Ovary (tissue), 9 donors: ENCODE data around the gene BCORL1. TPM values are rescaled to one million over a fixed set of nuclear protein-coding genes. Genes with fewer than 3 reads are reported as not detected.

Source experiments
- DNase-seq, 5 donors: peaks; one replicate each; pipeline ENCODE4 v3.0.0-alpha.2; 2019 to 2020
- H3K27ac ChIP-seq, 2 donors: fragments of 200-600 bp; one replicate each; pipeline versions ENCODE4 v1.5.1 to v1.8.0; 2019 to 2022
- H3K27me3 ChIP-seq: fragments of 200-600 bp; one replicate; pipeline ENCODE4 v1.8.0; 2022
- H3K36me3 ChIP-seq: fragments of 200-600 bp; sonication (generic); one replicate; pipeline ENCODE4 v1.5.1; 2019
- H3K4me1 ChIP-seq: one replicate; pipeline ENCODE4 v1.8.1; 2013; ENCODE audit warnings: mild to moderate bottlenecking, moderate library complexity; ENCODE audit not compliant: insufficient read depth
- H3K4me3 ChIP-seq: fragments of 200-600 bp; sonication (generic); one replicate; pipeline ENCODE4 v1.5.1; 2017
- H3K9me3 ChIP-seq, 2 donors: fragments of 200-600 bp in 1 of 2; sonication (generic) in 1 of 2; one replicate each; pipeline versions ENCODE4 v1.5.1 to v1.8.1; 2013 to 2019; ENCODE audit warnings: mild to moderate bottlenecking in 1 of 2, moderate library complexity in 1 of 2
- EP300 ChIP-seq: sonication (generic); formaldehyde crosslinking; IDR thresholded peaks from one replicate; pipeline ENCODE4 v1.6.1; 2017; ENCODE audit warnings: antibody characterized with exemption
- POLR2A ChIP-seq: fragments of 450-650 bp; IDR thresholded peaks from one replicate; pipeline ENCODE4 v1.6.1; 2017; ENCODE audit warnings: antibody characterized with exemption, mild to moderate bottlenecking, moderate library complexity
- WGBS, 3 donors: extraction: QIAGEN DNeasy Blood & Tissue Kit in 1 of 3; methylation state at CpG; one replicate each; pipeline versions ENCODE4 v1.1.5 to v1.1.7; 2013 to 2017; 5-methylcytosine and 5-hydroxymethylcytosine counted together
- intact Hi-C, 4 donors: fragments of 100-400 bp; cut with DNase I; formaldehyde crosslinking; loops; one replicate each; pipeline versions ENCODE4 v1.11.0 to v1.15.1; 2022 to 2023
- polyA plus RNA-seq, 2 donors: library from polyadenylated mRNA; stranded (reverse); fragments of 200-250 nt in 1 of 2; fragments of 350-450 nt in 1 of 2; fragmentation: Illumina TruSeq in 1 of 2; extraction: RNeasy Lipid Tissue Mini Kit (QIAGEN cat#74804) in 1 of 2; gene quantifications; one replicate each; pipeline ENCODE4 v1.2.3, GENCODE V29; 2013 to 2014
- total RNA-seq, 7 donors: library from RNA; depleted of rRNA in 2 of 7; stranded (reverse); fragments of >200 nt in 2 of 7; fragmentation: NEBNext Ultra II Directional in 3 of 7; extraction: Animal tissue kit (Norgen Biotek cat#: 25700) in 3 of 7; gene quantifications; one replicate each; pipeline versions ENCODE4 v1.1.0 to v1.2.4, GENCODE V29; 2016 to 2023
- TF ChIP-seq, protein P1 (sequence below), 3 donors: fragments of 450-650 bp in 2 of 3; fragments of 200-600 bp in 1 of 3; IDR thresholded peaks; one replicate each; pipeline versions ENCODE4 v1.5.1 to v1.8.0; 2016 to 2022; ENCODE audit warnings: antibody characterized with exemption in 3 of 3, mild to moderate bottlenecking in 1 of 3
- donor health status: DM: no; HTN: no; CAD: no; lungs with moderate emphysema.
- donor health status: DM: no; HTN: no; CAD: no.
- donor health status: Bipolar disorder and iron deficiency.
- donor health status: DM: yes; HTN: yes; CAD: no.
- donor health status: DM: no; HTN: no; CAD: no.
- donor health status: DM: yes; HTN: yes; CAD: no.

The BCORL1 gene
- total and polyA plus RNA-seq, 9 donors: 3.3 to 45.1 (median 19.3) TPM

DNA sequence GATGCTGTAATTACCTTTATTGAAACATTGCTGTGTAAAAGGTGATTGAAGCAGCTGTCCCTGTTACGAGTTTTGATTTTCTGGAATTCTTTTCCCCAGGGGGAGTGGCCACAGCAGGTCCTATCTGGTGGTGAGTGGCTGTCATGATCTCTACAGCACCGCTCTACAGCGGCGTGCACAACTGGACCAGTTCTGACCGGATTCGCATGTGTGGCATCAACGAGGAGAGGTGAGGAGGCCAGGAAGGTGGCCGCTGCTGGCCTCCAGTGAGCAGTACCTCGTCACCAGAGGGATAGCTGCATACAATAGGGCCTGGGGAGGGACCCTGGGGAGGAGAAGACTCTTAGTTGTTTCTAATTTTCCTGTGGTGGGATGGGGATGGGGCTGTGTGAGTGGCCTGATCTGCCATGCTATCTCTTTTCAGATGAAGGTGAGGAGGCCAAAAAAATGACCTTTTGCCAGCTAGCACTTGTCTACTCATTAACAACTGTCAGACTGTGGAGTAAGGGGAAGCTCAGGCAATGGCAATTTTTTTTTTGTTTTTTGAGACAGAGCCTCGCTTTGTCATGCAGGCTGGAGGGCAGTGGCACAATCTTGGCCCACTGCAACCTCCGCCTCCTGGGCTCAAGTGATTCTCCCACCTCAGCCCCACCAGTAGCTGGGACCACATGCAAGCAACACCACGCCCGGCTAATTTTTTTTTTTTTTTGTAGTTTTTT, 22.8 kb downstream of the BCORL1 start:
- no peak for DNase-seq
- Histone ChIP-seq H3K36me3 (no peaks in the 10 kb centered on the region), H3K27ac (no peak overlapping the region), H3K4me1 (peaks cover 3% of the 10 kb centered on the region), H3K4me3 (no peak overlapping the region), H3K9me3 (no peaks in the 10 kb centered on the region), H3K27me3 (no peaks in the 10 kb centered on the region)
- TF ChIP-seq, protein P1, sequence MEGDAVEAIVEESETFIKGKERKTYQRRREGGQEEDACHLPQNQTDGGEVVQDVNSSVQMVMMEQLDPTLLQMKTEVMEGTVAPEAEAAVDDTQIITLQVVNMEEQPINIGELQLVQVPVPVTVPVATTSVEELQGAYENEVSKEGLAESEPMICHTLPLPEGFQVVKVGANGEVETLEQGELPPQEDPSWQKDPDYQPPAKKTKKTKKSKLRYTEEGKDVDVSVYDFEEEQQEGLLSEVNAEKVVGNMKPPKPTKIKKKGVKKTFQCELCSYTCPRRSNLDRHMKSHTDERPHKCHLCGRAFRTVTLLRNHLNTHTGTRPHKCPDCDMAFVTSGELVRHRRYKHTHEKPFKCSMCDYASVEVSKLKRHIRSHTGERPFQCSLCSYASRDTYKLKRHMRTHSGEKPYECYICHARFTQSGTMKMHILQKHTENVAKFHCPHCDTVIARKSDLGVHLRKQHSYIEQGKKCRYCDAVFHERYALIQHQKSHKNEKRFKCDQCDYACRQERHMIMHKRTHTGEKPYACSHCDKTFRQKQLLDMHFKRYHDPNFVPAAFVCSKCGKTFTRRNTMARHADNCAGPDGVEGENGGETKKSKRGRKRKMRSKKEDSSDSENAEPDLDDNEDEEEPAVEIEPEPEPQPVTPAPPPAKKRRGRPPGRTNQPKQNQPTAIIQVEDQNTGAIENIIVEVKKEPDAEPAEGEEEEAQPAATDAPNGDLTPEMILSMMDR (IDR thresholded peaks at IDR 0.05): no peak
- TF ChIP-seq EP300: no peak
- TF ChIP-seq POLR2A: no peak
- WGBS, 3 donors: 81 to 88% (median 82%) methylated on average over 13 of the region's 13 CpGs
- intact Hi-C loops: no loop called here

DNA sequence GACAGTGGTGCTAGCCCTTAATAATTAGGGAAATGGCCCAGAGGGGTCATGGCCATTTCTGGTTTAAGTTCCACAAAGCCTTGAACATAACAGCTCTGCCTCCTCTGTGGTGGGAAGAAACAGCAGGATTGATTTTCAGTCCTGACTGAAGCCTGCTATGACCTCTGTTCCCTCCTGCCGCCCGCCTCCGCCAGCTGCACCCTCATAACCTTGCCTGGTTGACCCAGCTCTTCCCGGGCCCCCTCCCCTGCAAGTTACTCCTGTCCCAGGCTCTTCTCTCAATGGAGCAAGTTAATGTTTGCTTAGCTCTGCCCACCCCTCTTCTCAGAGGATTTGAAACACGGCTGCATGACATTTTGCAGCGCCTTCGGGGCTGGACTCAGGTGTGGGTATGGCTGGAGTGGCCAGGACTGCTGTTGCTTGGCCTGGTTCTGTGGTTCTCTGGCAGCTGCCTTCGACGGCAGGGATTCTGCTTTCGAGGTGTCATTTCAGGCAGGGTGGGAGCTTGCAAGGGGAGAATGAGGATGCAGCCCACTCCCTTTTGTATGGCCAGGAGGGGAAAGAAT, 27.3 kb downstream of the BCORL1 start:
- H3K27me3 ChIP-seq: no peaks in the 10 kb centered on the region
- no peaks in the 10 kb centered on the region for H3K9me3 ChIP-seq
- H3K4me3 ChIP-seq: no peak overlapping the region
- H3K36me3 ChIP-seq: no peaks in the 10 kb centered on the region
- H3K27ac ChIP-seq: no peak overlapping the region
- TF ChIP-seq EP300: no peak
- WGBS, 3 donors: 50 to 72% (median 68%) methylated on average over 10 of the region's 10 CpGs
- intact Hi-C loops: loop anchor here in 1 of 4 donors (10.0 kb wide), 1 partner anchor 75 kb away; no protein-coding TSS in a partner anchor
- H3K4me1 ChIP-seq: no peaks in the 10 kb centered on the region
- DNase-seq: no peak

DNA sequence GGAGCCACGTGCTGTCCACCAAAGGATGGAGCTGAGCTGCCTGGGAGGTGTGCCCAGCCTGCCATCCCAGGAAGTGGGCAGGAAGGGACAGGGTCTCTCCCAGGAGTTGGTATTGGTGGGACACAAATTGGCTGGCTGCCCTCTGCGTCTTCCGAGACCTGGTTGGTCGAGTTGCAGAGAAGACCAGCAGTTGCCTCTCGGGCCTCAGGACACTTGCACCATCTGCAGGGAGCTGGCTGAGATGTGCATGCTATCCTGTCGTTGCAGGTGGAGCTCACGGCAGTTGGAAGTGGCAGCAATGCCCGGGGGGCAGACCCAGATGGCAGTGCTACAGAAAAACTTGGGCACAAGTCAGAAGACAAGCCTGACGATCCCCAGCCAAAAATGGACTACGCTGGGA, 30.2 kb downstream of the BCORL1 start:
- H3K9me3 ChIP-seq: no peaks in the 10 kb centered on the region
- no peak overlapping the region for H3K27ac ChIP-seq
- intact Hi-C loops: loop anchor here in 1 of 4 donors (10.0 kb wide), 1 partner anchor 78 kb away; no protein-coding TSS in a partner anchor
- H3K36me3 ChIP-seq: no peaks in the 10 kb centered on the region
- H3K27me3 ChIP-seq: no peaks in the 10 kb centered on the region
- no peak overlapping the region for H3K4me3 ChIP-seq
- TF ChIP-seq EP300: no peak
- TF ChIP-seq, protein P1 (IDR thresholded peaks at IDR 0.05): no peak
- TF ChIP-seq POLR2A: no peak
- H3K4me1 ChIP-seq: no peaks in the 10 kb centered on the region
- DNase-seq: no peak
- 73 to 77% (median 76%) methylated on average over 10 of the region's 10 CpGs for WGBS, 3 donors

DNA sequence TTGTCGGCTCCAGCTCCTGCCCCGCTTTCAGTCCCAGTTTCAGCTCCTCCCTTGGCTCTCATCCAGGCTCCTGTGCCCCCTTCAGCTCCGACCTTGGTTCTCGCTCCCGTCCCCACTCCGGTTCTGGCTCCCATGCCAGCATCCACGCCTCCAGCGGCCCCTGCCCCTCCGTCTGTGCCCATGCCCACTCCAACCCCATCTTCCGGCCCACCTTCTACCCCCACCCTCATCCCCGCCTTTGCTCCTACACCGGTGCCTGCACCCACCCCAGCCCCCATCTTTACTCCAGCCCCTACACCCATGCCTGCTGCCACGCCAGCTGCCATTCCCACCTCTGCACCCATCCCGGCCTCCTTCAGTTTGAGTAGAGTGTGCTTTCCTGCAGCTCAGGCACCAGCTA, 31.2 kb downstream of the BCORL1 start:
- Histone ChIP-seq H3K4me3 (no peak overlapping the region), H3K4me1 (no peaks in the 10 kb centered on the region), H3K27ac (no peak overlapping the region), H3K9me3 (no peaks in the 10 kb centered on the region), H3K27me3 (no peaks in the 10 kb centered on the region), H3K36me3 (no peaks in the 10 kb centered on the region)
- intact Hi-C loops: loop anchor here in 1 of 4 donors (10.0 kb wide), 1 partner anchor 79 kb away; no protein-coding TSS in a partner anchor
- DNase-seq: no peak
- 84 to 87% (median 84%) methylated on average over 14 of the region's 14 CpGs for WGBS, 3 donors
- TF ChIP-seq EP300 (no peak), POLR2A (no peak)
- TF ChIP-seq, protein P1 (IDR thresholded peaks at IDR 0.05): no peak

DNA sequence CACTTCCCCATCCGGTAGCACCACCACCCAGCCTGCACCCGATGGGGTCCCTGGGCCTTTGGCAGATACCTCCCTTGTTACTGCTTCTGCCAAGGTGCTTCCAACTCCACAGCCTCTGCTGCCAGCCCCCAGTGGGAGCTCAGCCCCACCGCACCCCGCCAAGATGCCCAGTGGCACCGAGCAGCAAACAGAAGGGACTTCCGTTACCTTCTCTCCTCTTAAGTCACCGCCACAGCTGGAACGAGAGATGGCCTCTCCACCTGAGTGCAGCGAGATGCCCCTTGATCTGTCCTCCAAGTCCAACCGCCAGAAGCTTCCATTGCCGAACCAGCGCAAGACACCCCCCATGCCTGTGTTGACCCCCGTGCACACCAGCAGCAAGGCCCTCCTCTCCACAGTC, 31.9 kb downstream of the BCORL1 start:
- intact Hi-C loops: loop anchor here in 1 of 4 donors (10.0 kb wide), 1 partner anchor 80 kb away; no protein-coding TSS in a partner anchor
- Histone ChIP-seq H3K4me3 (no peak overlapping the region), H3K27me3 (no peaks in the 10 kb centered on the region), H3K36me3 (no peaks in the 10 kb centered on the region), H3K27ac (no peak overlapping the region), H3K4me1 (no peaks in the 10 kb centered on the region), H3K9me3 (no peaks in the 10 kb centered on the region)
- DNase-seq: no peak
- WGBS, 3 donors: 88 to 92% (median 92%) methylated on average over 13 of the region's 13 CpGs
- TF ChIP-seq EP300: no peak
- no peak for TF ChIP-seq POLR2A
- TF ChIP-seq, protein P1 (IDR thresholded peaks at IDR 0.05): no peak
